GM20000 (cell line): Measurements from ENCODE around the gene TRAPPC3.
A peak's percentile ranks its signal among the peaks of the same experiment; 100 is the strongest.

Source experiments
- DNase-seq: peaks from one replicate; pipeline ENCODE4 v3.0.0; 2012; ENCODE audit warnings: low spot score
- TF ChIP-seq, protein P1 (sequence below): IDR thresholded peaks from 2 replicates; pipeline ENCODE4 v1.5.1; 2012; ENCODE audit warnings: mild to moderate bottlenecking, control low read depth; ENCODE audit errors: extremely low read depth, missing control alignments

Gene TRAPPC3

GRCh38 chr1:36123356-36123755 lies 25.9 kb downstream of the TRAPPC3 start:
- TF ChIP-seq, protein P1, sequence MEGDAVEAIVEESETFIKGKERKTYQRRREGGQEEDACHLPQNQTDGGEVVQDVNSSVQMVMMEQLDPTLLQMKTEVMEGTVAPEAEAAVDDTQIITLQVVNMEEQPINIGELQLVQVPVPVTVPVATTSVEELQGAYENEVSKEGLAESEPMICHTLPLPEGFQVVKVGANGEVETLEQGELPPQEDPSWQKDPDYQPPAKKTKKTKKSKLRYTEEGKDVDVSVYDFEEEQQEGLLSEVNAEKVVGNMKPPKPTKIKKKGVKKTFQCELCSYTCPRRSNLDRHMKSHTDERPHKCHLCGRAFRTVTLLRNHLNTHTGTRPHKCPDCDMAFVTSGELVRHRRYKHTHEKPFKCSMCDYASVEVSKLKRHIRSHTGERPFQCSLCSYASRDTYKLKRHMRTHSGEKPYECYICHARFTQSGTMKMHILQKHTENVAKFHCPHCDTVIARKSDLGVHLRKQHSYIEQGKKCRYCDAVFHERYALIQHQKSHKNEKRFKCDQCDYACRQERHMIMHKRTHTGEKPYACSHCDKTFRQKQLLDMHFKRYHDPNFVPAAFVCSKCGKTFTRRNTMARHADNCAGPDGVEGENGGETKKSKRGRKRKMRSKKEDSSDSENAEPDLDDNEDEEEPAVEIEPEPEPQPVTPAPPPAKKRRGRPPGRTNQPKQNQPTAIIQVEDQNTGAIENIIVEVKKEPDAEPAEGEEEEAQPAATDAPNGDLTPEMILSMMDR: no peak
- DNase-seq: peak; percentile 75

DNA sequence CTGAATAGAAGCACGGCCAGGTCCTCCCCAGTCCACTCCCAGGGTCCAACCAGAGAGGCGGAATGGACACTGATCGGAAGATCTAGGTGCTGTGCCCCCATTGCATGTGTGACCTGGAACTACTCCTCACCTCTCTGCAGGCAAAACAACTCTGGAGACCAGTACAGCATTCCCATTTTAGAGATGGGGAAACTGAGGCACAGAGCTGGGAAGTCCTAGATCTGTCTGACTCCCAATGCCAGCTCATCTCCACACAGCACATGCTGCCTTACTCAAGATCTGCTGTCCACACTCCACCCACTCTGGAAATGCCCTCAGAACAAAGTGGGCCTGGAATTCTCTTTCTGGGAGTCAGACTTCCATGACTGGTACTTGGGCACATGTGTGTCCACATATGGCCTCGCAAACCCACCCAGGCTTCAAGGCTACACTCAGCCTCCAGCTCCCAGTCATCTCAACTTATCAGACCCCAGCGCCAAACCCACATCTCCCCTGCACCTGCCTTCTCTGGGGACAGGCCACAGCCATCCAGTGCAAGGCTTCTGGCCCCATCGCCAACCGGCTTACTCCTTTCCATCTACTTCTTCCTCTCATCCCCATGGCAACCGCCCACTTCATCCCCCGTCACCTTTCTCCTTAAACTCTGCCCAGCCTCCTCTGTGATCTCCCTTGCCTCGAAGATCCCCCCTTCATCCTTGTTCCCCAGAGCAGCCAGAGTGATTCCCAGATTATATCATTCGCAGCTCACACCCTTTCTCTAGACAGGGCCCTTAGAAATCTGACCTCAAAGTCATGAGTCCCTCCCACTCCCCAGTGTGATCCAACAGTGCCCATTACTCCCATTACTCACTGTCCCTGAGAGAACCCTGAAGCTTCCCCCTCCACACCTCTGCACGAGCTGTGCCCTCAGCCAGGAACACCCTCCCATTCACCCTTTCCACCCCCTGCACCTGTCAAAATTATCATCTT lies 26.9 kb downstream of the TRAPPC3 start:
- TF ChIP-seq, protein P1: no peak
- DNase-seq: no peak

- no peak for DNase-seq
- TF ChIP-seq, protein P1: no peak
Measured at GRCh38 chr1:36119456-36119855, 29.8 kb downstream of the TRAPPC3 start.

GRCh38 chr1:36118447-36119204 lies 30.7 kb downstream of the TRAPPC3 start:
- DNase-seq: no peak
- TF ChIP-seq, protein P1: no peak

- TF ChIP-seq, protein P1: no peak
- no peak for DNase-seq
Measured at GRCh38 chr1:36116901-36117300, 32.4 kb downstream of the TRAPPC3 start.

DNA sequence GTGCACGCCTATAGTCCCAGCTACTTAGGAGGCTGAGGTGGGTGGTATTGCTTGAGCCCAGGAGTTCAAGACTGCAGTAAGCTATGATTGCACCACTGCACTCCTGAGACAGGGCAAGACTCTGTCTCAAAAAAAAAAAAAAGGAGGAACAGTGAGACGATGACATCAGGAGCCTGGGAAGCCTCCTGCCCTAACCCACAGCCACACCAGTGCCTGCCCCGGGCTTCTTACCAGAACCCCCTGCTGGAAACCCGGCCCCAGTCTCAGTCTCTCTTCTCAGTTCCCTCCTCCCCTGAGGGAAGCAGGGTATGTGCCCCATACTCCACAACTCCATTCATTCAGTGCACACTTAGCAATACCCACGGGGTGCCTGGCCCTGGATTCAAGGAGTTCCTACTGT lies 33.4 kb downstream of the TRAPPC3 start:
- DNase-seq: no peak
- TF ChIP-seq, protein P1: no peak

- TF ChIP-seq, protein P1: no peak
- DNase-seq: no peak
Measured at GRCh38 chr1:36115200-36115669, 34.1 kb downstream of the TRAPPC3 start.
